ENCODE results near the gene ATP11B.

GRCh38 chr3:182843478-182843877 is 50.2 kb downstream of the ATP11B start:
- TF ChIP-seq ATF2 (IDR thresholded peaks at IDR 0.05; ENCODE audit: low read length) (no peak), JUND (IDR thresholded peaks at IDR 0.05; ENCODE audit: low read length) (no peak), CTCF (IDR thresholded peaks at IDR 0.05; ENCODE audit: control extremely low read depth in 1 of 3, insufficient read depth in 1 of 3, low read depth in 1 of 3, low read length in 3 of 3) (no peak), HDAC6 (IDR thresholded peaks at IDR 0.05; ENCODE audit: low read depth, low read length) (no peak), POLR2A (IDR thresholded peaks at IDR 0.05; ENCODE audit: control extremely low read depth in 1 of 2, low read depth in 2 of 2, low read length in 2 of 2) (no peak), EZH2 (IDR thresholded peaks at IDR 0.05; ENCODE audit: low read depth, low read length, severe bottlenecking) (no peak), SP1 (IDR thresholded peaks at IDR 0.05; ENCODE audit: low read depth, low read length) (no peak), TBP (IDR thresholded peaks at IDR 0.05; ENCODE audit: low read depth, low read length) (no peak), EP300 (IDR thresholded peaks at IDR 0.05; ENCODE audit: borderline replicate concordance in 1 of 2, low read depth in 2 of 2, low read length in 2 of 2) (no peak), SIN3A (conservative IDR thresholded peaks at IDR 0.05 in 1 of 2, IDR thresholded peaks at IDR 0.05 in 1 of 2; ENCODE audit: low read depth in 1 of 2, low read length in 2 of 2) (no peak), RNF2 (IDR thresholded peaks at IDR 0.05; ENCODE audit: borderline replicate concordance, low read depth, low read length, missing control alignments, poor library complexity, severe bottlenecking) (no peak), SP4 (IDR thresholded peaks at IDR 0.05; ENCODE audit: low read length) (no peak), ZNF274 (IDR thresholded peaks at IDR 0.05; ENCODE audit: borderline replicate concordance, extremely low read depth, low read length) (no peak), BCL11A (IDR thresholded peaks at IDR 0.05; ENCODE audit: low read depth in 2 of 2, low read length in 2 of 2) (no peak)

Measured in H1 (cell line).